Neural cell (in vitro differentiated cells): Measurements from ENCODE around the gene SNRNP200. TPM values are rescaled to one million over a fixed set of nuclear protein-coding genes. Genes with fewer than 3 reads are reported as not detected.

Experiments
- H2AFZ ChIP-seq: fragments of 200-600, 300-800 bp; sonication (generic), shearing (Covaris generic); 2 replicates; pipeline ENCODE4 v1.6.0; 2014; ENCODE audit warnings: low read depth, mild to moderate bottlenecking, antibody characterized with exemption, low read length, moderate library complexity
- H3F3A ChIP-seq: fragments of 200-600 bp; shearing (Covaris generic); 2 replicates; pipeline ENCODE4 v1.6.1; 2016; ENCODE audit warnings: mild to moderate bottlenecking, moderate library complexity, mixed read lengths, antibody characterized with exemption, low read length; ENCODE audit not compliant: insufficient read depth, poor library complexity, severe bottlenecking
- H3K27ac ChIP-seq: fragments of 200-600, 300-800 bp; sonication (generic), shearing (Covaris generic); 2 replicates; pipeline ENCODE4 v1.5.1; 2014; ENCODE audit warnings: mild to moderate bottlenecking, low read length, moderate library complexity
- H3K27me3 ChIP-seq: fragments of 300-800, 200-600 bp; sonication (generic), shearing (Covaris generic); 2 replicates; pipeline ENCODE4 v1.6.0; 2014; ENCODE audit warnings: mild to moderate bottlenecking, low read depth, low read length, moderate library complexity; ENCODE audit not compliant: insufficient read depth
- H3K36me3 ChIP-seq: fragments of 300-800, 200-600 bp; sonication (generic), shearing (Covaris generic); 2 replicates; pipeline ENCODE4 v1.5.1; 2014; ENCODE audit warnings: mild to moderate bottlenecking, antibody characterized with exemption, low read length, moderate library complexity; ENCODE audit not compliant: insufficient read depth
- H3K4me2 ChIP-seq: fragments of 300-800, 200-600 bp; sonication (generic), shearing (Covaris generic); 2 replicates; pipeline ENCODE4 v1.6.0; 2014; ENCODE audit warnings: mild to moderate bottlenecking, low read length
- H3K4me3 ChIP-seq: fragments of 300-800, 200-600 bp; sonication (generic), shearing (Covaris generic); 2 replicates; pipeline ENCODE4 v1.5.1; 2014; ENCODE audit warnings: mild to moderate bottlenecking, low read length, moderate library complexity
- H3K79me2 ChIP-seq: fragments of 200-600 bp; shearing (Covaris generic); replicated peaks from 2 replicates; pipeline ENCODE4 v1.6.0; 2014; ENCODE audit warnings: mild to moderate bottlenecking, low read length, moderate library complexity; ENCODE audit not compliant: insufficient read depth
- H3K9ac ChIP-seq: fragments of 300-800, 200-600 bp; sonication (generic), shearing (Covaris generic); 2 replicates; pipeline ENCODE4 v1.6.1; 2016; ENCODE audit warnings: mild to moderate bottlenecking, low read length, mixed read lengths
- H3K9me2 ChIP-seq: fragments of 200-600 bp; shearing (Covaris generic); 2 replicates; pipeline ENCODE4 v1.6.1; 2016; ENCODE audit warnings: mild to moderate bottlenecking, low read length, mixed read lengths; ENCODE audit not compliant: insufficient read depth
- H3K9me3 ChIP-seq: fragments of 200-600, 300-800 bp; sonication (generic), shearing (Covaris generic); 2 replicates; pipeline ENCODE4 v1.6.1; 2016; ENCODE audit warnings: mild to moderate bottlenecking, mixed run types, low read length, moderate library complexity, mixed read lengths
- H4K20me1 ChIP-seq: fragments of 200-600 bp; shearing (Covaris generic); 2 replicates; pipeline ENCODE4 v1.6.1; 2016; ENCODE audit warnings: mild to moderate bottlenecking, mixed run types; ENCODE audit not compliant: insufficient read depth
- EP300 ChIP-seq: fragments of 450-650 bp; conservative IDR thresholded peaks from 2 replicates; pipeline ENCODE4 v1.6.1; 2014; ENCODE audit warnings: antibody characterized with exemption, mild to moderate bottlenecking, moderate library complexity; ENCODE audit not compliant: poor library complexity, severe bottlenecking
- EZH2 ChIP-seq: fragments of 200-600, 300-800 bp; shearing (Covaris generic), sonication (generic); IDR thresholded peaks from 2 replicates; pipeline ENCODE4 v1.6.1; 2014; ENCODE audit warnings: antibody characterized with exemption, low read length, borderline replicate concordance, mild to moderate bottlenecking; ENCODE audit not compliant: insufficient read depth, poor library complexity, severe bottlenecking
- MXI1 ChIP-seq: fragments of 450-650 bp; conservative IDR thresholded peaks from 2 replicates; pipeline ENCODE4 v1.6.1; 2014; ENCODE audit warnings: antibody characterized with exemption, mild to moderate bottlenecking; ENCODE audit not compliant: poor library complexity, severe bottlenecking
- POLR2AphosphoS5 ChIP-seq: IDR thresholded peaks from 2 replicates; pipeline ENCODE4 v1.6.1; 2012
- RAD21 ChIP-seq: fragments of 450-650 bp; conservative IDR thresholded peaks from 2 replicates; pipeline ENCODE4 v1.6.1; 2014; ENCODE audit warnings: antibody characterized with exemption, mild to moderate bottlenecking, moderate library complexity
- SMC3 ChIP-seq: fragments of 450-650 bp; conservative IDR thresholded peaks from 2 replicates; pipeline ENCODE4 v1.6.1; 2014; ENCODE audit warnings: antibody characterized with exemption, mild to moderate bottlenecking, moderate library complexity; ENCODE audit not compliant: poor library complexity
- TAF1 ChIP-seq: IDR thresholded peaks from 2 replicates; pipeline ENCODE4 v1.6.1; 2012; ENCODE audit warnings: low read depth
- polyA plus RNA-seq: library from polyadenylated mRNA; depleted of rRNA; stranded (reverse); fragments of >200 nt; gene quantifications from 2 replicates; pipeline ENCODE4 v1.2.3, GENCODE V29; 2014
- TF ChIP-seq, protein P1 (sequence below): IDR thresholded peaks from 2 replicates; pipeline ENCODE4 v1.6.1; 2012; ENCODE audit warnings: borderline replicate concordance
- TF ChIP-seq, protein P2 (sequence below): fragments of 450-650 bp; IDR thresholded peaks from 2 replicates; pipeline ENCODE4 v1.5.1; 2014; ENCODE audit warnings: antibody characterized with exemption, mild to moderate bottlenecking, moderate library complexity; ENCODE audit not compliant: poor library complexity, severe bottlenecking

Gene SNRNP200
- polyA plus RNA-seq, 1 donor from 2014 or later: 70.4 TPM

DNA sequence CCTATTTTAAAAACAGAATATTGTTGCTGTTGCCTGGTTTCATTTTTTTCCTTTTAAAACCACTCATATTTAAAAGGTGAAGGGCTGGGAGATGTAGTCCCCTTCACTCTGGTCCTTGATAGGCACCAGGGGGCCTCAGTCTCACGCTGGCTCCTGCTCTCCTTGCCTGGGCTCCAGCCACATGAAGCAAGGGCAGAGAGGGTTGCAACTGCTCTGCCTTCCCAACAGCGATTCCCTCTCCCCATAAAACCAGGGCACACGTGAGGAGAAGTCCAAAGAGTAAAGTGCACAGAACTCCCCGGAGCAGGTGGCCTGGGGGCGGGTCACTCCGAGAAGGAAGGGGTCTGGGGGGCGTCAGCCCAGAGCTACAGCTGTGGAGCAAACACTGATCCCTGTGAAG lies 52.3 kb downstream of the SNRNP200 start:
- H3F3A ChIP-seq: no peaks in the 10 kb centered on the region
- H3K4me2 ChIP-seq: no peak overlapping the region
- no peaks in the 10 kb centered on the region for H3K9me2 ChIP-seq
- no peaks in the 10 kb centered on the region for H4K20me1 ChIP-seq
- no peak overlapping the region for H3K27ac ChIP-seq
- no peaks in the 10 kb centered on the region for H3K27me3 ChIP-seq
- no peaks in the 10 kb centered on the region for H3K9me3 ChIP-seq
- H3K36me3 ChIP-seq: no peaks in the 10 kb centered on the region
- no peak overlapping the region for H2AFZ ChIP-seq
- TF ChIP-seq SMC3 (no peak), RAD21 (no peak), POLR2AphosphoS5 (no peak), MXI1 (no peak), EZH2 (no peak)
- TF ChIP-seq, protein P1, sequence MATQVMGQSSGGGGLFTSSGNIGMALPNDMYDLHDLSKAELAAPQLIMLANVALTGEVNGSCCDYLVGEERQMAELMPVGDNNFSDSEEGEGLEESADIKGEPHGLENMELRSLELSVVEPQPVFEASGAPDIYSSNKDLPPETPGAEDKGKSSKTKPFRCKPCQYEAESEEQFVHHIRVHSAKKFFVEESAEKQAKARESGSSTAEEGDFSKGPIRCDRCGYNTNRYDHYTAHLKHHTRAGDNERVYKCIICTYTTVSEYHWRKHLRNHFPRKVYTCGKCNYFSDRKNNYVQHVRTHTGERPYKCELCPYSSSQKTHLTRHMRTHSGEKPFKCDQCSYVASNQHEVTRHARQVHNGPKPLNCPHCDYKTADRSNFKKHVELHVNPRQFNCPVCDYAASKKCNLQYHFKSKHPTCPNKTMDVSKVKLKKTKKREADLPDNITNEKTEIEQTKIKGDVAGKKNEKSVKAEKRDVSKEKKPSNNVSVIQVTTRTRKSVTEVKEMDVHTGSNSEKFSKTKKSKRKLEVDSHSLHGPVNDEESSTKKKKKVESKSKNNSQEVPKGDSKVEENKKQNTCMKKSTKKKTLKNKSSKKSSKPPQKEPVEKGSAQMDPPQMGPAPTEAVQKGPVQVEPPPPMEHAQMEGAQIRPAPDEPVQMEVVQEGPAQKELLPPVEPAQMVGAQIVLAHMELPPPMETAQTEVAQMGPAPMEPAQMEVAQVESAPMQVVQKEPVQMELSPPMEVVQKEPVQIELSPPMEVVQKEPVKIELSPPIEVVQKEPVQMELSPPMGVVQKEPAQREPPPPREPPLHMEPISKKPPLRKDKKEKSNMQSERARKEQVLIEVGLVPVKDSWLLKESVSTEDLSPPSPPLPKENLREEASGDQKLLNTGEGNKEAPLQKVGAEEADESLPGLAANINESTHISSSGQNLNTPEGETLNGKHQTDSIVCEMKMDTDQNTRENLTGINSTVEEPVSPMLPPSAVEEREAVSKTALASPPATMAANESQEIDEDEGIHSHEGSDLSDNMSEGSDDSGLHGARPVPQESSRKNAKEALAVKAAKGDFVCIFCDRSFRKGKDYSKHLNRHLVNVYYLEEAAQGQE: no peak
- TF ChIP-seq, protein P2, sequence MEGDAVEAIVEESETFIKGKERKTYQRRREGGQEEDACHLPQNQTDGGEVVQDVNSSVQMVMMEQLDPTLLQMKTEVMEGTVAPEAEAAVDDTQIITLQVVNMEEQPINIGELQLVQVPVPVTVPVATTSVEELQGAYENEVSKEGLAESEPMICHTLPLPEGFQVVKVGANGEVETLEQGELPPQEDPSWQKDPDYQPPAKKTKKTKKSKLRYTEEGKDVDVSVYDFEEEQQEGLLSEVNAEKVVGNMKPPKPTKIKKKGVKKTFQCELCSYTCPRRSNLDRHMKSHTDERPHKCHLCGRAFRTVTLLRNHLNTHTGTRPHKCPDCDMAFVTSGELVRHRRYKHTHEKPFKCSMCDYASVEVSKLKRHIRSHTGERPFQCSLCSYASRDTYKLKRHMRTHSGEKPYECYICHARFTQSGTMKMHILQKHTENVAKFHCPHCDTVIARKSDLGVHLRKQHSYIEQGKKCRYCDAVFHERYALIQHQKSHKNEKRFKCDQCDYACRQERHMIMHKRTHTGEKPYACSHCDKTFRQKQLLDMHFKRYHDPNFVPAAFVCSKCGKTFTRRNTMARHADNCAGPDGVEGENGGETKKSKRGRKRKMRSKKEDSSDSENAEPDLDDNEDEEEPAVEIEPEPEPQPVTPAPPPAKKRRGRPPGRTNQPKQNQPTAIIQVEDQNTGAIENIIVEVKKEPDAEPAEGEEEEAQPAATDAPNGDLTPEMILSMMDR: no peak
- H3K9ac ChIP-seq: no peak overlapping the region
- H3K79me2 ChIP-seq: no peaks in the 10 kb centered on the region
- H3K4me3 ChIP-seq: no peak overlapping the region

GRCh38 chr2:96252526-96252925 lies 52.8 kb downstream of the SNRNP200 start:
- no peak overlapping the region for H2AFZ ChIP-seq
- H3K9me3 ChIP-seq: no peaks in the 10 kb centered on the region
- no peaks in the 10 kb centered on the region for H3K36me3 ChIP-seq
- no peaks in the 10 kb centered on the region for H3K79me2 ChIP-seq
- no peaks in the 10 kb centered on the region for H4K20me1 ChIP-seq
- no peak overlapping the region for H3K27ac ChIP-seq
- TF ChIP-seq POLR2AphosphoS5: no peak
- TF ChIP-seq TAF1: no peak
- TF ChIP-seq EP300: no peak
- TF ChIP-seq EZH2: no peak
- no peak for TF ChIP-seq SMC3
- no peak for TF ChIP-seq RAD21
- TF ChIP-seq, protein P1: no peak
- no peak for TF ChIP-seq MXI1
- H3K4me3 ChIP-seq: no peak overlapping the region
- H3K27me3 ChIP-seq: no peaks in the 10 kb centered on the region
- H3F3A ChIP-seq: no peaks in the 10 kb centered on the region
- H3K4me2 ChIP-seq: no peak overlapping the region
- H3K9me2 ChIP-seq: no peaks in the 10 kb centered on the region
- no peak overlapping the region for H3K9ac ChIP-seq
